Loucy (cell line): ENCODE data around the gene SMAD3.

Experiments
- H2AFZ ChIP-seq: fragments of 200-600 bp; sonication (generic); 2 replicates; pipeline ENCODE4 v1.6.0; 2016; ENCODE audit warnings: antibody characterized with exemption, mild to moderate bottlenecking, low read length, moderate library complexity
- H3F3A ChIP-seq: fragments of 200-600 bp; 2 replicates; pipeline ENCODE4 v1.6.0; 2016; ENCODE audit warnings: antibody characterized with exemption, low read depth, mild to moderate bottlenecking
- H3K27me3 ChIP-seq: fragments of 200-600 bp; sonication (generic); 2 replicates; pipeline ENCODE4 v1.6.1; 2014; ENCODE audit warnings: low read length, mild to moderate bottlenecking; ENCODE audit not compliant: insufficient read depth, poor library complexity, severe bottlenecking
- H3K36me3 ChIP-seq: fragments of 200-600 bp; sonication (generic); 2 replicates; pipeline ENCODE4 v1.6.1; 2016; ENCODE audit warnings: low read length; ENCODE audit not compliant: insufficient read depth
- H3K4me1 ChIP-seq: fragments of 200-600 bp; sonication (generic); 2 replicates; pipeline ENCODE4 v1.5.1; 2014; ENCODE audit warnings: low read length, mild to moderate bottlenecking; ENCODE audit not compliant: insufficient read depth, poor library complexity, severe bottlenecking
- H3K4me2 ChIP-seq: fragments of 200-600 bp; sonication (generic); 2 replicates; pipeline ENCODE4 v1.6.0; 2014; ENCODE audit warnings: antibody characterized with exemption, low read length, low read depth, mild to moderate bottlenecking; ENCODE audit not compliant: poor library complexity, severe bottlenecking
- H3K4me3 ChIP-seq: fragments of 200-600 bp; sonication (generic); 2 replicates; pipeline ENCODE4 v1.5.1; 2014; ENCODE audit warnings: low read length, mild to moderate bottlenecking, mixed read lengths; ENCODE audit not compliant: poor library complexity, severe bottlenecking
- H3K79me2 ChIP-seq: fragments of 200-600 bp; sonication (generic); 2 replicates; pipeline ENCODE4 v1.6.1; 2014; ENCODE audit warnings: low read length; ENCODE audit not compliant: insufficient read depth
- H3K9ac ChIP-seq: fragments of 200-600 bp; sonication (generic); 2 replicates; pipeline ENCODE4 v1.6.0; 2014; ENCODE audit warnings: mild to moderate bottlenecking, low read depth, low read length, moderate library complexity; ENCODE audit not compliant: poor library complexity, severe bottlenecking
- H3K9me2 ChIP-seq: fragments of 200-600 bp; sonication (generic); replicated peaks from 2 replicates; pipeline ENCODE4 v1.6.1; 2016; ENCODE audit warnings: low read depth, low read length, mixed read lengths
- H3K9me3 ChIP-seq: fragments of 200-600 bp; sonication (generic); 2 replicates; pipeline ENCODE4 v1.6.1; 2014; ENCODE audit warnings: mild to moderate bottlenecking, antibody characterized with exemption, low read length, low read depth; ENCODE audit not compliant: insufficient read depth
- H4K20me1 ChIP-seq: fragments of 200-600 bp; sonication (generic); 2 replicates; pipeline ENCODE4 v1.6.0; 2014; ENCODE audit warnings: antibody characterized with exemption, low read length, mild to moderate bottlenecking; ENCODE audit not compliant: insufficient read depth, poor library complexity, severe bottlenecking
- CTCF ChIP-seq: fragments of 200-600 bp; sonication (generic); conservative IDR thresholded peaks from 2 replicates; pipeline ENCODE4 v1.5.1; 2014; ENCODE audit warnings: mild to moderate bottlenecking, antibody characterized with exemption, low read length
- EZH2phosphoT487 ChIP-seq: fragments of 200-600 bp; IDR thresholded peaks from 2 replicates; pipeline ENCODE4 v1.6.1; 2018; ENCODE audit warnings: antibody characterized with exemption, mild to moderate bottlenecking, moderate library complexity, borderline replicate concordance

The SMAD3 gene

GRCh38 chr15:67192185-67192820 lies 126.9 kb downstream of the SMAD3 start:
- no peak overlapping the region for H3K4me3 ChIP-seq

GRCh38 chr15:67193223-67193990 lies 128.0 kb downstream of the SMAD3 start:
- H3K79me2 ChIP-seq: no peaks in the 10 kb centered on the region
- no peaks in the 10 kb centered on the region for H3K9me3 ChIP-seq
- TF ChIP-seq EZH2phosphoT487: no peak
- TF ChIP-seq CTCF: no peak
- no peak overlapping the region for H2AFZ ChIP-seq
- H3F3A ChIP-seq: no peaks in the 10 kb centered on the region
- no peaks in the 10 kb centered on the region for H4K20me1 ChIP-seq
- H3K4me1 ChIP-seq: peaks cover 12% of the 10 kb centered on the region
- H3K4me3 ChIP-seq: no peak overlapping the region
- H3K9ac ChIP-seq: no peak overlapping the region
- H3K27me3 ChIP-seq: no peaks in the 10 kb centered on the region
- peaks cover 56% of the 10 kb centered on the region; the same call in 1 of the 2 replicates for H3K36me3 ChIP-seq
- no peaks in the 10 kb centered on the region for H3K9me2 ChIP-seq
- H3K4me2 ChIP-seq: no peak overlapping the region

More at GRCh38 chr15:67192185-67192820, 126.9 kb downstream of the SMAD3 start:
- no peaks in the 10 kb centered on the region for H3K9me2 ChIP-seq
- H3K79me2 ChIP-seq: no peaks in the 10 kb centered on the region
- H2AFZ ChIP-seq: no peak overlapping the region
- no peaks in the 10 kb centered on the region for H3K9me3 ChIP-seq
- no peaks in the 10 kb centered on the region for H4K20me1 ChIP-seq
- H3K9ac ChIP-seq: no peak overlapping the region
- no peaks in the 10 kb centered on the region for H3K27me3 ChIP-seq
- H3K4me1 ChIP-seq: peaks cover 6% of the 10 kb centered on the region
- TF ChIP-seq EZH2phosphoT487 (no peak), CTCF (no peak)
- H3K36me3 ChIP-seq: peaks cover 67% of the 10 kb centered on the region; the same call in 1 of the 2 replicates
- H3F3A ChIP-seq: no peaks in the 10 kb centered on the region
- no peak overlapping the region for H3K4me2 ChIP-seq

- Histone ChIP-seq H3K36me3 (peaks cover 45% of the 10 kb centered on the region; the same call in 1 of the 2 replicates), H4K20me1 (no peaks in the 10 kb centered on the region), H3F3A (no peaks in the 10 kb centered on the region), H3K9ac (no peak overlapping the region), H3K9me2 (no peaks in the 10 kb centered on the region), H3K4me3 (no peak overlapping the region), H3K9me3 (no peaks in the 10 kb centered on the region), H3K79me2 (no peaks in the 10 kb centered on the region), H3K27me3 (no peaks in the 10 kb centered on the region), H2AFZ (no peak overlapping the region), H3K4me2 (no peak overlapping the region), H3K4me1 (peaks cover 17% of the 10 kb centered on the region)
- TF ChIP-seq EZH2phosphoT487 (no peak), CTCF (no peak)
Observed at GRCh38 chr15:67194171-67195114, 129.0 kb downstream of the SMAD3 start.
